Astrocyte (in vitro differentiated cells and primary cell): ENCODE data around the gene NT5C3B. TPM values are rescaled to one million over a fixed set of nuclear protein-coding genes. Genes with fewer than 3 reads are reported as not detected.
"Not testable (repeated sequence)": the region's sequence is repeated elsewhere in the genome, so short reads cannot be mapped to it uniquely, and the experiment has no call there.

Source experiments
- DNase-seq: peaks from one replicate; pipeline ENCODE4 v3.0.0-alpha.2; 2010; ENCODE audit warnings: low read depth
- FAIRE-seq: peaks from 2 replicates; lab custom pipeline; 2011; peaks lifted over from hg19 to GRCh38; lab: Jason Lieb, UNC
- H2AFZ ChIP-seq: 2 replicates; pipeline ENCODE4 v1.6.0; 2012; ENCODE audit warnings: low read depth, low read length, inconsistent platforms
- H3K27ac ChIP-seq: 2 replicates; pipeline ENCODE4 v1.5.1; 2011; ENCODE audit warnings: low read depth, low read length, inconsistent platforms
- H3K27me3 ChIP-seq: 2 replicates; pipeline ENCODE4 v1.6.0; 2011; ENCODE audit warnings: low read length, inconsistent platforms; ENCODE audit not compliant: insufficient read depth
- H3K36me3 ChIP-seq: 2 replicates; pipeline ENCODE4 v1.5.1; 2011; ENCODE audit warnings: low read length, inconsistent platforms; ENCODE audit not compliant: insufficient read depth
- H3K4me1 ChIP-seq: 2 replicates; pipeline ENCODE4 v1.5.1; 2011; ENCODE audit warnings: low read length, inconsistent platforms; ENCODE audit not compliant: insufficient read depth
- H3K4me2 ChIP-seq: 2 replicates; pipeline ENCODE4 v1.6.0; 2012; ENCODE audit warnings: low read length, inconsistent platforms
- H3K4me3 ChIP-seq: 2 replicates; pipeline ENCODE4 v1.5.1; 2011; ENCODE audit warnings: low read depth, mild to moderate bottlenecking, low read length, inconsistent platforms; ENCODE audit not compliant: insufficient read depth
- H3K79me2 ChIP-seq: 2 replicates; pipeline ENCODE4 v1.6.0; 2012; ENCODE audit warnings: mild to moderate bottlenecking, low read length, inconsistent platforms; ENCODE audit not compliant: insufficient read depth
- H3K9ac ChIP-seq: 2 replicates; pipeline ENCODE4 v1.6.0; 2012; ENCODE audit warnings: mild to moderate bottlenecking, low read length, inconsistent platforms
- H3K9me3 ChIP-seq: 2 replicates; pipeline ENCODE4 v1.5.1; 2012; ENCODE audit warnings: low read depth, mild to moderate bottlenecking, low read length, inconsistent platforms; ENCODE audit not compliant: insufficient read depth
- H4K20me1 ChIP-seq: 2 replicates; pipeline ENCODE4 v1.6.0; 2012; ENCODE audit warnings: low read length, inconsistent platforms; ENCODE audit not compliant: insufficient read depth
- H3K27ac Mint-ChIP-seq: one replicate; pipeline ENCODE4 v1.8.0; 2021; ENCODE audit warnings: mild to moderate bottlenecking, mixed read lengths; ENCODE audit not compliant: unreplicated experiment
- H3K27me3 Mint-ChIP-seq: one replicate; pipeline ENCODE4 v1.8.0; 2021; ENCODE audit warnings: low read depth, mixed read lengths; ENCODE audit not compliant: unreplicated experiment
- H3K36me3 Mint-ChIP-seq: one replicate; pipeline ENCODE4 v1.8.0; 2021; ENCODE audit warnings: low read depth, mixed read lengths; ENCODE audit not compliant: unreplicated experiment
- H3K4me1 Mint-ChIP-seq: one replicate; pipeline ENCODE4 v1.8.0; 2021; ENCODE audit warnings: low read depth, mixed read lengths; ENCODE audit not compliant: unreplicated experiment
- H3K4me3 Mint-ChIP-seq: one replicate; pipeline ENCODE4 v1.8.0; 2021; ENCODE audit warnings: mild to moderate bottlenecking, moderate library complexity, mixed read lengths; ENCODE audit not compliant: unreplicated experiment
- H3K9me3 Mint-ChIP-seq: one replicate; pipeline ENCODE4 v1.8.0; 2021; ENCODE audit warnings: mild to moderate bottlenecking, mixed read lengths; ENCODE audit not compliant: unreplicated experiment
- EZH2 ChIP-seq: IDR thresholded peaks from 2 replicates; pipeline ENCODE4 v1.6.1; 2012; ENCODE audit warnings: mild to moderate bottlenecking, low read length, inconsistent platforms; ENCODE audit not compliant: insufficient read depth
- total RNA-seq: library from RNA; stranded (reverse); gene quantifications from 2 replicates; pipeline ENCODE4 v1.2.1, GENCODE V29; 2021
- TF ChIP-seq, protein P1 (sequence below): IDR thresholded peaks from 2 replicates; pipeline ENCODE4 v1.5.1; 2011; ENCODE audit warnings: low read depth, mild to moderate bottlenecking, inconsistent platforms, low read length, moderate library complexity; ENCODE audit not compliant: insufficient read depth

NT5C3B gene
- total RNA-seq, 1 donor from 2014 or later, result 56.1 TPM

DNA sequence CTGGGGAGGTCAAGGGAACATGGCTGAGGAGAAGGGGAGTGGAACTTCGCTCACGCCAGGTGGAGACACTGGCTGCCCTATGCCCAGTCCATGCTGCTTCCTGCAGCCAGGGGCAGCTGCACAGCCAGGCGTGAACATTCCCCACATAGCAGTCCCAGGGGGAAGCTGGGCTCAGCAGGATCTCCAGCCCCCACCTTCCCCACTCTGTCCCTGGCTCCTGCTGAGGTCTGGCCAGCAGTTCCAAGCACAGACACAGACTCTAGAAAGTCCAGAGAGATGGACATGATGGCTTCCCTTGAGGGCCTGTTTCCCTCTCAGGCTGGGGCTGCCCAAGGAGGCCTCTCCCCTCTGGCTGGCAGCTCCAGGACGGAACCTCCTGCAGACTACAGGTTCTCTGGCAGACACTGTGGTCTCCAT is 58.9 kb downstream of the NT5C3B start:
- TF ChIP-seq, protein P1, sequence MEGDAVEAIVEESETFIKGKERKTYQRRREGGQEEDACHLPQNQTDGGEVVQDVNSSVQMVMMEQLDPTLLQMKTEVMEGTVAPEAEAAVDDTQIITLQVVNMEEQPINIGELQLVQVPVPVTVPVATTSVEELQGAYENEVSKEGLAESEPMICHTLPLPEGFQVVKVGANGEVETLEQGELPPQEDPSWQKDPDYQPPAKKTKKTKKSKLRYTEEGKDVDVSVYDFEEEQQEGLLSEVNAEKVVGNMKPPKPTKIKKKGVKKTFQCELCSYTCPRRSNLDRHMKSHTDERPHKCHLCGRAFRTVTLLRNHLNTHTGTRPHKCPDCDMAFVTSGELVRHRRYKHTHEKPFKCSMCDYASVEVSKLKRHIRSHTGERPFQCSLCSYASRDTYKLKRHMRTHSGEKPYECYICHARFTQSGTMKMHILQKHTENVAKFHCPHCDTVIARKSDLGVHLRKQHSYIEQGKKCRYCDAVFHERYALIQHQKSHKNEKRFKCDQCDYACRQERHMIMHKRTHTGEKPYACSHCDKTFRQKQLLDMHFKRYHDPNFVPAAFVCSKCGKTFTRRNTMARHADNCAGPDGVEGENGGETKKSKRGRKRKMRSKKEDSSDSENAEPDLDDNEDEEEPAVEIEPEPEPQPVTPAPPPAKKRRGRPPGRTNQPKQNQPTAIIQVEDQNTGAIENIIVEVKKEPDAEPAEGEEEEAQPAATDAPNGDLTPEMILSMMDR, result no peak
- no peak for TF ChIP-seq EZH2
- no peaks in the 10 kb centered on the region for H3K36me3 ChIP-seq
- Mint-ChIP-seq H3K4me1 (peaks cover 58% of the 10 kb centered on the region), H3K9me3 (no peaks in the 10 kb centered on the region), H3K27ac (no peak overlapping the region), H3K36me3 (peaks cover 14% of the 10 kb centered on the region), H3K4me3 (no peak overlapping the region), H3K27me3 (no peaks in the 10 kb centered on the region)
- peaks cover 35% of the 10 kb centered on the region for H4K20me1 ChIP-seq
- no peaks in the 10 kb centered on the region for H3K9me3 ChIP-seq
- no peak for DNase-seq
- H3K27ac ChIP-seq, result peak overlapping the region; percentile 81
- peak overlapping the region; percentile 50 for H3K9ac ChIP-seq
- no peak overlapping the region for H3K4me3 ChIP-seq
- FAIRE-seq, result no peak
- H3K79me2 ChIP-seq, result peaks cover 35% of the 10 kb centered on the region
- H3K4me1 ChIP-seq, result peaks cover 39% of the 10 kb centered on the region
- H3K4me2 ChIP-seq, result peak overlapping the region; percentile 79
- no peaks in the 10 kb centered on the region for H3K27me3 ChIP-seq
- H2AFZ ChIP-seq, result no peak overlapping the region

- H3K79me2 ChIP-seq, result peaks cover 28% of the 10 kb centered on the region
- not testable (repeated sequence) for H3K4me2 ChIP-seq, DNase-seq, H3K27me3 ChIP-seq, FAIRE-seq, H3K27ac Mint-ChIP-seq, H3K27ac ChIP-seq, H3K4me3 ChIP-seq, H3K36me3 ChIP-seq, H3K9ac ChIP-seq, H3K27me3 Mint-ChIP-seq, H3K9me3 Mint-ChIP-seq, H3K36me3 Mint-ChIP-seq, H2AFZ ChIP-seq, H3K9me3 ChIP-seq
- H4K20me1 ChIP-seq, result peaks cover 27% of the 10 kb centered on the region
- peaks cover 39% of the 10 kb centered on the region for H3K4me1 ChIP-seq
- H3K4me1 Mint-ChIP-seq, result peaks cover 51% of the 10 kb centered on the region
- H3K4me3 Mint-ChIP-seq, result peak overlapping the region; percentile 57
Measured at GRCh38 chr17:41776262-41776900, 59.7 kb downstream of the NT5C3B start.

DNA sequence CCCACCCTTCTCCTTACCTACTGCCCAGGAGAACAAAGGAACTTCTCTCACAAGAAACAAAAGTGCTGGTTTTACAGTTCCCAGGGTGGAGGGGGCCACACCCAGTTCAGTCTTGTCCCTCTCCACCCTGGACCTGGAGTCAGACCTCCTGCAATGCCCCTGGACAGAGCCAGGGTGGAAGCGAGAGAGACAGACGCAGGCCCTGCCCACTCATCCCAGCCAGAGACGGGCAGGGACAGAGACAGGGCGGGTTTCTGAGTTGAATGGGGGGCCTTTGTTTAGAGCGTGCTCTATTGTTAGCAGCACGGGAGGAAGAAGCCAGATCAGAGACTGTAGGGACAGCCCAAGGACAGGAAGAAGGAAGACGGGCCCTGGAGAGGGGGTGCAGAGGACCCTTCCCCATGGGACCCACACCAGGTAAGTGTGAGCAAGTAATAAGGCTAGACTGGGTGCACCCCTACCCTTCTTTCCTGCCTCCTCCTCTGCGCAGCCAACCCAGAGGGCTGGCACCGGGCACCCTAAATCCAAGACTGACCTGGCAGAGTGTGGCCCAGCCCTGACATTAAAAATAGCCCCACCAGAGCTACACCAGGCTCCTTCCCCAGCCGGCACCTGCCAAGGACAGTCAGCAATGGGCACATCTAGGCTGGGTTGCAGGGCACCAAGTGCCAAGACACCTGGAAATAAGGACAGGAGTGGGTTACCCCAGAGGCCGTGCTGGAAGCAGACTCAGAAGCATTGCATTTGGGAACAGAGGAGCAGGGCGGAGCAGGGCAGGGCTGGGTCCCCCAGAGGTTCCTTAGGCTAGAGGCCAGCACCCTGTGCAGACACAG is 60.4 kb downstream of the NT5C3B start:
- H2AFZ ChIP-seq, result no peak overlapping the region
- H3K4me1 Mint-ChIP-seq, result peaks cover 51% of the 10 kb centered on the region
- H3K4me1 ChIP-seq, result peaks cover 39% of the 10 kb centered on the region
- H3K27me3 Mint-ChIP-seq, result no peaks in the 10 kb centered on the region
- H3K27me3 ChIP-seq, result no peaks in the 10 kb centered on the region
- TF ChIP-seq EZH2, result no peak
- TF ChIP-seq, protein P1, result no peak
- peak overlapping the region; percentile 44 for H3K9ac ChIP-seq
- peak overlapping the region; percentile 57 for H3K4me3 Mint-ChIP-seq
- H3K4me3 ChIP-seq, result no peak overlapping the region
- H3K79me2 ChIP-seq, result peaks cover 26% of the 10 kb centered on the region
- peaks cover 25% of the 10 kb centered on the region for H4K20me1 ChIP-seq
- H3K4me2 ChIP-seq, result peak overlapping the region; percentile 43
- H3K36me3 Mint-ChIP-seq, result peaks cover 5% of the 10 kb centered on the region
- no peaks in the 10 kb centered on the region for H3K9me3 ChIP-seq
- no peak overlapping the region for H3K27ac ChIP-seq
- DNase-seq (no peak), FAIRE-seq (no peak)
- H3K9me3 Mint-ChIP-seq, result no peaks in the 10 kb centered on the region
- H3K36me3 ChIP-seq, result no peaks in the 10 kb centered on the region
- peak overlapping the region; percentile 83 for H3K27ac Mint-ChIP-seq

Other genes starting within 250 kb of the NT5C3B start
- 1.0 and 2.2 TPM in 2 replicates for gene KRT14, start 249.3 kb downstream of the NT5C3B start, total RNA-seq
- gene KRT16, start 223.5 kb downstream of the NT5C3B start, total RNA-seq, result 0.79 and 1.3 TPM in 2 replicates
- gene KRT17, start 211.7 kb downstream of the NT5C3B start, total RNA-seq, result 21.4 and 28.3 TPM in 2 replicates
- 767 and 795 TPM in 2 replicates for gene EIF1, start 147.3 kb downstream of the NT5C3B start, total RNA-seq
- not detected in 2 replicates for gene GAST, start 123.9 kb downstream of the NT5C3B start, total RNA-seq
- 0.46 and 0.52 TPM in 2 replicates for gene HAP1, start 101.6 kb downstream of the NT5C3B start, total RNA-seq
- gene JUP, start 49.5 kb downstream of the NT5C3B start, total RNA-seq, result 236 TPM in 2 replicates
- gene P3H4, start 24.3 kb downstream of the NT5C3B start, total RNA-seq, result 81.5 and 110 TPM in 2 replicates
- 446 and 584 TPM in 2 replicates for gene FKBP10, start 23.2 kb downstream of the NT5C3B start, total RNA-seq
- gene KLHL10, start 1.6 kb upstream of the NT5C3B start, total RNA-seq, result not detected in 2 replicates
- gene KLHL11, start 29.2 kb upstream of the NT5C3B start, total RNA-seq, result 12.3 and 12.8 TPM in 2 replicates
- gene ACLY, start 82.7 kb upstream of the NT5C3B start, total RNA-seq, result 296 and 326 TPM in 2 replicates
- 0.98 and 1.1 TPM in 2 replicates for gene ODAD4, start 94.4 kb upstream of the NT5C3B start, total RNA-seq
- 169 and 177 TPM in 2 replicates for gene CNP, start 130.6 kb upstream of the NT5C3B start, total RNA-seq
- gene DNAJC7, start 181.2 kb upstream of the NT5C3B start, total RNA-seq, result 82.9 and 96.0 TPM in 2 replicates
- 60.5 and 66.0 TPM in 2 replicates for gene NKIRAS2, start 183.9 kb upstream of the NT5C3B start, total RNA-seq
- 0.19 and 0.23 TPM in 2 replicates for gene C17orf113, start 214.4 kb upstream of the NT5C3B start, total RNA-seq